UCSD-AML1 (cell line): ENCODE data around the gene PPFIA4.
"Not testable (repeated sequence)": the region's sequence is repeated elsewhere in the genome, so short reads cannot be mapped to it uniquely, and the experiment has no call there.

Experiments
- DNase-seq: peaks from one replicate; lab custom pipeline; 2025; ENCODE audit not compliant: unreplicated experiment; lab: John Stamatoyannopoulos, UW

The PPFIA4 gene

GRCh38 chr1:203011582-203011981 is 14.7 kb upstream of the PPFIA4 start:
- DNase-seq: no peak

GRCh38 chr1:203017061-203017460 is 9.2 kb upstream of the PPFIA4 start:
- no peak for DNase-seq

- no peak for DNase-seq
Measured at GRCh38 chr1:203017692-203018091, 8.6 kb upstream of the PPFIA4 start.

GRCh38 chr1:203022855-203023254 is 3.4 kb upstream of the PPFIA4 start:
- DNase-seq: not testable (repeated sequence)

GRCh38 chr1:203025686-203026030 is 633 bp upstream of the PPFIA4 start:
- no peak for DNase-seq

DNA sequence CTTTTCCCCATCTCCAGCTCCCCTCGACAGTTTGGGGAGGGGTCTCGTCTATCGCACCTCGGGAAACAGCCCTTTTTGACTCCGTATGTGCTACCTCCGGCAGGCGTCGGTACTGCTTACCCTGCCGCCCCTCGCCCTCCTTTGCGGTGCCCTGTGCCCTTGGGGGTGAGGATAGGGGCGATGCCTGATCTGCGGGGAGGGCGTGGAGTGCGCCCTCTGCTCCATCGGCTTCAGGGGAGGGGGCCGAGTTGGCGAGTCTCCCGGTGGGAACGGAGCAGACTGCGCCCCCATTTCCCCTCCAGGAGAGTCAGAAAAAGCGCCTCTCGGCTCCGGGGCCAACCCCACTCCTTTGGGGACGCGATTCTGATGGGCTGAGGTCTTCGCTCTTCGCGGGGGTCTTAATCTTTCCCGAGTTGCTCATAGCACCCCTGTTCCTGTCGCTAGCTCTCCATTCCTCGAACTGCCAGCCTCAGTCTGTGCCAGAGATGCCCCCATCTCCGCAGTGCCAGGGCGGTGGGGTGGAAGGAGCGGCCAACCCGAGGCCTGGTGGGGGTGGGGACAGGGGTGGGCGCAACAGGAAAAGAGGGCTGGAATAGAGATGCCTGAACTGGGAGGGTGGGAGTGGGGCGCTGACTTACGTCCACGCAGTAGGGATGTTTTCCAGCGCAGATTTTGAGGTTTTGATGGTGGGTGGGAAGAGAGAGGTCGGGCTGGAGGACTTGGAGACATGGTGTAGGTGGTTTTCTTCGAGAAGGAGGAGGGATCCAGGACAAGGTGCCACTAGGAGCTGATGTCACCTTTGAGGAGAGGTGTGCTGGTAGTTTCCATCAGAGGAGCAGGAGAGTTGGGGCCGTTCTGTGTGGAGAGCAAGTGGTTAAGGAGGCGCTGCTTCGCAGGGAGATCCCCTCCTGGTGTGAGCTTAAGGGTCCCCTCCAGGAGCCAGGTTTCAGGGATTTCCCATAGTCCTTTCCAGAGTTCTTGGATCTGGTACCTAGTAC is 674 bp downstream of the PPFIA4 start:
- DNase-seq: no peak

DNA sequence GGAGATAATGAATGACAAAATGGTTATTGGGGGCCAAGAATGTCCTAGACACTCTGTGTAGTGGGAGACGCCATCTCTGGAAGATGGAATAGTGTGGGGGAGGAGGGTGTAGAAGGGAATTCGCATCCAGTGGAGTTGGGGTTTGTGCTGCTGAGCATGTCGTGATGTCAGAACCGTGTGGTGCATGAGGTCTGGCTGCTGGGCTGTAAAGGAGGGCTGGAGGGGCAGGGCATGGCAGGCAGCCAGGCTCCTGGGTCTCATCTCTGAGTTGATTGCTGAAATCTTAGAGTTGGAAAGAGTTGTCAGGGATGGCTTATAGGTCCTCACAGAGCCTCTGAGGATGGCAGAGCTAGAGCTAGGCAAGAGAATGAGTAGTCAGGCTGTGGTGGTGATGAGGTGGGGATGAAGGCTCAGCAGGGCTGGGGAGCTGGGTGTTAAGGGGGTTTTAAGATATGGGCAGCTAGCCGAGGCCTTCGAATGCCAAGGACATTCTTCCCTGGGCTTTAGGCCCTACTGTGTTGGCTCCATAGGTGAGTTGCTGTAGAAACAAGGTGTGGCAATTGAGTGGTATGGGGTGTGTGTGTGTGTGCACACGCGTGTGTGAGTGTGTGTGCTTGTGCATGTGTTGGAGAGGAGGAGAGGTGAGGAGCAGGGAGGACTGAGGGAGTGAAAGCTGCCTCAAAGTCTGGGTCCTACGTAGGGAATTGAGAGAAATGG is 1.9 kb downstream of the PPFIA4 start:
- no peak for DNase-seq

DNA sequence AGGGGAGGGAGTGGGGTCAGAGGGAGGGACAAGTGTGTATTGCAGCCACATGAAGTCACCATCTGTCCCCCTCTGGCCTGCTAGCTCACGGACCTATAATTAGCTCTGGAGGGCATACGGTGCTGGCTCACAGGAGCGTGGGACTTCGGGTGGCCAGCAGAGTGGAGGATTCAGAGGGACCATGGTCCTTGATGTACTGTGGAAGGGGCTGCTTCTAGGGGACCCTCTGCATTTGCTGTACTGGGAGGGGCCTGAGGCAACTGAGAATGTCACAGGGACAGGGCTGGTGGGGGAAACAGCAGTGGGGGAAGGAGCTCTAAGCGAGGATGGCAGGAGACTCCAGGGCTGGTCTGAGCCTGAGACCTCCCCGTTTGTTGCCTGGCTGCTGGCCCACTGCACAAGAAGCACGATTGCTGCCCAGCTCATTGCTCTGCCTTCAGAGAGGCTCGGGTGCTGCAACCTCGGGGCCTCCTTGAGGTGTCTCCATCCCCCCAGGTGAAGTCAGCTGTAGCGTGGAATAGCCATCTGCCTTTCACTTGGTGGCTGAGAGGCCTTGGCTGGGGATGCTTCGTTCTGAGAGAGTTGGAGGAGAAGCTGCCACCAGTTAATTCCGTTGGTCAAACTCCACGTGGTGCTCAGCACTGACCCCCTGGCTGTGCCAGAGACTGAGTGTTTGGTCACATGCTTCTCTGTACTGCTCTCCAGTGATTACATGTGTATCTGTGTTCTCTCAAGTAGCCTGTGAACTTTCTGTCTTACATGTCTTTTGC is 2.7 kb downstream of the PPFIA4 start:
- DNase-seq: no peak

- DNase-seq: no peak
Measured at GRCh38 chr1:203031467-203031866, 5.2 kb downstream of the PPFIA4 start.

DNA sequence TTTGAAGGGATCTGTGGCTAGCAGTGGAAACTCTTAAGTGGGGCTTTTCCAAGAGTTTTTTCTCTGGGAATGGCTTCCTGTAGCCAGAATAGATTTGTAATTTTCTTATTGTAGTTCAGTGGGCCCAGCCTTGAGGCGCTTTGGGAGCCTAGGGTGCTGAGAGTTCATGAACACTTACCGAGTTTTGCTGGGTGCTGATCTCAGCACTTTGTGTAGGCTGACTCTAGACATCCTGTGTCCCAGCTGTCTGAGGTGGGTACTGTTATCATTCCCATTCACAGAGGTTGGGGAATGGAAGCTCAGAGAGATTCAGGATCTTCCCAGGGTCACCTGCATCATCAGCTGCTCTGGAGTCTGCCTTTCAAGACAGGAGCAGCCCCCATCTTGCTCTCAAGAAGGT is 7.0 kb downstream of the PPFIA4 start:
- DNase-seq: no peak

DNA sequence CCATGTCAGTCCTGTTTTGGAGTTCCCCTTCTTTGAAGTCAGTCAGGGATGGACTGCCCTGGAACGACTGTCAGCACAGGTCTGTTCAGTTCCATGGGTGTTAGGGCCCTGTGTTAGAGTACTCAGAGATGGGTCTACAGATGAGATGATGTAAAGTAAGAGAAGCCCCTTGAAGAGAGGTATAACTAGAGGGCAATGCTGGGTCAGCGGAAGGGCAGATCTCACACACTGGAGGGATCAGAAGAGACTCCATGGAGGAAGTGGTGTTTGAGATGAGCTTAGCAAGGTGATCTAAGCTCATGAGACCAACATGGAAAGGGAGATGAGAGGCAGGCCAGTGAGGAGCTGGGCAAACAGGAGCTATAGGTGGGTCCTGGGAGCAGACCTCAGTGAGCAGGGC is 7.6 kb downstream of the PPFIA4 start:
- no peak for DNase-seq

GRCh38 chr1:203034422-203035110 is 8.3 kb downstream of the PPFIA4 start:
- DNase-seq: no peak

DNA sequence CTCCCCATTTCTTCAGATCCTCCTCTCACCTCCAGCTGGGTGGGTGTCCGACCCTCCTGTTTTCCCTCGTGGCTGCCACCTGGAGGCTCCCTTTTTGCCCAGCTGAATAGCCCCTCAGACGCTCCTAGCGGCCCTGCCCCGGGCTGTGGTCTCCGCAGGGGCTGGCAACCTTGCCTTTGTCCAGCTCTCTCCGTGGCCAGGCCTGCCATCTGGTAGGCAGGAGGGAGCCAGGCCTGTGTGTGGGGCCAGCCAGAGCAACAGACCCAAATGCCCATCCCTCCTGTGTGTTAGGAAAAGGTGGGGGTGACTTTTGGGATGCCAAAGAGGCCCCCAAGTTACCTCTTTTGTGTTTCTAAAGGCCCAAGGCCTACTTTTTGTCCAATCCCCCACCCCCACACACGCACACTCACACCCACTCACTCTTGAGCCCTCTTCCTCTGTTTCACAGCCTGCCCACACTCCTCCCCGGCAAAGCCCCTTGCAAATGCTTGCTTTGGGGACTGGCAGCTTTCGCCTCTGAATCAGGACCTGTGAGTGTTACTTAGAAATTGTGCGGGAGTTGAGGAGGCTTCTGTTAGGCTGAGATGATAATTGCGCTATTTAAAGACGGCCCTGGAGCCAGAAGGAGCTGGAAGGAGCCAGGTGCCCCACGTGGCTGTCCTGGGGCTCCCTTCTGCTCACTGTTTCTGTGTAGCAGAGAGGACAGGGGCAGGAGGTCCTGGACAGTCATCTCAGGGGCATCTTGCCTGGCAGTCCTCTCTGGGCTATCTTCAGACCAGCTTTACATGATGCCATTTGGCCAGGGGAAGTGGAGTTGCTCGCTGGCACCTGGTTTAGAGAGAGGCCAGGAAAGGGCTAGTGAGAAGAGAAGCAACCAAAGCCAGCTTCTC is 9.1 kb downstream of the PPFIA4 start:
- DNase-seq: no peak

DNA sequence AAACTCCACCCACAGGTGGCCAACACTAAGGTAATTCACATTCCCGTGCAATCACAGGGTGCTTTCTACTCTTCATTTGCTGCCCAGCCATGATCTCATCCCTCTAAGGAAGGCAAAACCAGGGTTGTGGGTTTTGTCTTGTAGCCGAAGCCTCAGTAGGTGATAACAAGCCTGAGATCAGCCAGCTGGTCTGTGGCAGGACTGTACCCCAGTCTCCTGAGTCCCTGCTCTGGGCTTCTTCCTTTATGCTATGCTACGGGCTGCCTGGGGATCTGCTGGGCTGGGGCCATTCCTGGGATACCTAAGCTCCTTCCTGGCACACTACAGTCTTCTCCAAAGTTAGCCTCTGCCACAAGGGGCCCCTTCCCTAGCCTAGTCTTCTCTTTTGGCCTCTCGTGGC is 9.8 kb downstream of the PPFIA4 start:
- DNase-seq: no peak

DNA sequence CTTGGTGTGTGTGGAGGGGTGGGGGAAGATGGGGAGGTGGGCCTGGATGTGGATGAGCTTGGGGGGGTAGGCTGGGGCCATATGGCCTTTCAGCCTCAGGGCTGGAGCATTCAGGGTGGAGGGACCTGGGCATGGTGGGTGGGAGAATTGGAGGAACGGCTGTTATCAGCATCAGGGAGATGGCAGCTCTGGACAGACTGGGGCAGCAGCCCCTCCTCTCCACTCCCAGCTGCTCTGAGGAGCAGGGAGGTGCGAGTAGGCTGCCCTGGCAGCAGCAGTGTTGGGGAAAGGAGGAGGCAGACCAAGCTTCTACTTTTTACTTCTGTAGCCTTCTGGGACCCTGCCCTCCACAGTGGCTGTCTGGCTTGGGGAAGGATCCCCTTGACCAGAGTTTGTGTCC is 10.2 kb downstream of the PPFIA4 start:
- no peak for DNase-seq

DNA sequence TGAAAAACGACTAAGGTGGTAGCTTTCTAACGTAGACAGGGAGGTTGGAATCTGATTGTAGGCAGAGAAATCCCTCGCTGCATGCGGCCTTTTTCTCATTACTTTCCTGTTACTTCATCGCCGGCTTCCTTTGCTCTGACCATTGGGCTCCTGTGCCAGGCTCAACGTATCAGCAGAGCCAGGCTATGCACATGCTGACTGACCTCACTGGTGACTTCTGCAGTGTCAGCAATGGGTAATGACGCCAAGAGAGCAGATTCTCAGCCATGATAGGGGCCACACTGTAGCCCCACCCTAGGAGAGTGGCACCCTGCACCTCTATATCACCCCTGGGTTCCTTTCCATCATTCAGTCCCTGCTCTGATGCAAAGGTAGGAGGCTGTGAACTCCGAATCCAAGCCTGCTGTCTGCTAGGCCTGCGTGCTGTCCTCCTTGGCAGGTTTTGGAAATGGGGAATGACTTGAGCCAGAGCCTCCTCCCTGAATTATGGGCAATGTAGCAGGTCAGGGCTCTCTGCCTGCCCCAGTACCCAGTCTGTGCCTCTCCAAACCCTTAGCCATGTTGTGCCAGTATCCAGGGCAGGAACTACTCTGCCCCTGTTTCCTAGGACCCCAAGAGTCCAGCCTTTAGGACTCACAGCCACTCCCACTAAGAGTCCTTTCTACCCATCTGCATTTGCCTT is 11.4 kb downstream of the PPFIA4 start:
- no peak for DNase-seq

- DNase-seq: peak; percentile 55
Measured at GRCh38 chr1:203038217-203038741, 12.0 kb downstream of the PPFIA4 start.

DNA sequence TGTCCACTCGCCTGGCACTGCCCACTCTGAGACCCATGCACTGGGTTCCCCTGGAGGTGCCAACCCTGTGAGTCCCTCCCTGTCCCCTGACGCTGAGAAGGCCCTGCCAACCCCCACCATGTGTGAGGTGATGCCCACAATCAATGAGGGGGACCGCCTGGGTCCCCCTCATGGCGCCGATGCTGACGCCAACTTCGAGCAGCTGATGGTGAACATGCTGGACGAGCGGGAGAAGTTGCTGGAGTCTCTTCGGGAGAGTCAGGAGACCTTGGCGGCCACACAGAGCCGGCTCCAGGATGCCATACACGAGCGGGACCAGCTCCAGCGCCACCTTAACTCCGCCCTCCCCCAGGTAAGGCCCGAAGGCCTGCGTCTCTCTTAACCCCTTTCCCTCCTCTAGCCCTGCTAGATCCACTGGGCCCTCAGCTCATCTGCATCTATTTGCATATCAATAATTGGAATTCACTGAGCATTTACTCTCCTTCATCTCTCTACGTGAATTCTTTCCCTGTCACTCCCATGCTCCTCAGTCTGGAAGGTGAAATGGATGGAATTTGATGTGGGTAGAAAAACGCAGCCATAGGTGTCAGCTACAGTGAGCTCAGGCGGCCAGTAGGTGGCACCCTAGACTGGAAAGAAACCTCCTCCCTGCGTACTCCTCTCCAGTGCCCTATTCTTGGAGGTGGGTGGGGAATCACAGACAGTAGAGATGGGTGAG is 12.8 kb downstream of the PPFIA4 start:
- peak; percentile 59 for DNase-seq
